GM18511 (cell line): ENCODE results near the gene EFNA2.

Experiments
- ATAC-seq: cut with Tn5 transposase; IDR thresholded peaks from one replicate; pipeline ENCODE4 v1.9.1; 2021; ENCODE audit warnings: mild to moderate bottlenecking, moderate library complexity; ENCODE audit not compliant: unreplicated experiment

EFNA2 gene

GRCh38 chr19:1271528-1272422 lies 13.9 kb upstream of the EFNA2 start:
- ATAC-seq: no peak

- no peak for ATAC-seq
These were observed 13.0 kb upstream of the EFNA2 start for GRCh38 chr19:1272423-1273262.

DNA sequence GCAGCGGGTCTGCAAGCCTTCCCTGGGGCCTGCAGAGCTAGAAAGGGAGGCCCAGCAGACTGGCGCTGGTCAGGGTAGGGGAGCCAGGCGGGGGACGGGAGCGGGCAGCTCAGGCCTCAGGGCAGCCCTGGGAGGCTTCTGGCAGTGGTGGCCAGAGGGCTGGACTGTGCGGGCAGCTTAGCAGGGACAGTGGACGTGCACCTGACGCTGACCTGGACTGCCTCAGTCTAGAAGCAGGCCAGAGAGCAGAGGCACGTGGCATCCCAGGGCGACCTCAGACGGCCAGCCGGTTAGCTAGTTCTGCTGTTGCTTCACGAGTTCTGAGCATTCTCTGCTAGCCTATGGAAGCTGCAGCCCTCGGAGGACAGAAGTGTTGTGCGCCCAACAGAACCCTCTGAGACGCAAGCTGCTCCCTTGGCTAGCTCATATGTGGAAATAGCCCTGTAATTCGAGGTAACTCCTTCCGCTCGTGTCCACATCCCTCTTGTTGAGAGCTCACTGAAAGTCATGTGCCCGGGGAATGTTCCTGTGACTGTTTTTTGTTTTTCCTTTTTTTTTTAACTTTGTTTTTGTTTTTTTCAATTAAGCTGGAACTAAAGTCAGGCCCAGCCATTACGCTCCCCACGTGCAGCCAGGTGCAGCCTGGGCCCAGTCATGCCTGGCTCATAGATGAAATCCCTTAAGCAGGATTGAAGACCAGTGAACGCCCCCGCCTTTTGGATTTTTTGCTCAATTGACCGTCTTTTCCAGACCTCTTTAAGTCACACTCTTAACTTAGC lies 12.2 kb upstream of the EFNA2 start:
- no peak for ATAC-seq

- no peak for ATAC-seq
These were observed 11.4 kb upstream of the EFNA2 start for GRCh38 chr19:1274081-1274851.

GRCh38 chr19:1274852-1275259 lies 10.8 kb upstream of the EFNA2 start:
- no peak for ATAC-seq

DNA sequence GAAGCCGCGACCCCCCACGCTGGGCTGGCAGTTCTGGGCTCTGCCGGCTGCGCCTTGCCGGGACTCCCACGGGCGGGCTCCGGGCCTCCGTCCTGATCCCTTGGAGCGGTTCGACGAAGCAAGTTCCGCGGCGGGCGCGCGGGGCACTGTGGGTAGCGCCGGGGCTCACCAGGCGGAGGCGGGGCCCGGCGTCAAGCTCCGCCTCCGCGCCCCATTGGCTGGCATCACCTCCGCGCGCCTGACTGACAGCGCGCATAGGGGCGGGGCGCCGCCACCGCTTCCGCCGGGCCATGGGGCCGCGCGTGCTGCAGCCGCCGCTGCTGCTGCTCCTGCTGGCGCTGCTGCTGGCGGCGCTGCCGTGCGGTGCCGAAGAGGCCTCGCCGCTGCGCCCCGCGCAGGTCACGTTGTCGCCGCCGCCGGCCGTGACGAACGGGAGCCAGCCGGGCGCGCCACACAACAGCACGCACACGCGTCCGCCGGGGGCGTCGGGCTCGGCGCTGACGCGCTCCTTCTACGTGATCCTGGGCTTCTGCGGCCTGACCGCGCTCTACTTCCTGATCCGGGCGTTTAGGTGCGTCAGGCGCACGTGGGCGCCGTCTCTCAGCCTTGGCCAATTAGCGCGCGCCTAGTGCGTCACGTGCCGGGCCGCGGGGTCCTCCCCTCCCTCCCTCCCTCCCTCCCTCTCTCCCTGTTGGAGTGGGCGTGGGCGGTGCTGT lies 10.3 kb upstream of the EFNA2 start, which contains the start of gene FAM174C:
Gene FAM174C (plus strand): TSS at position 271 of the 716 bp plus-strand sequence. CDS start 20 bp downstream, at position 291.
- peak; percentile 83 for ATAC-seq

GRCh38 chr19:1275976-1276627 lies 9.6 kb upstream of the EFNA2 start:
- ATAC-seq: no peak

GRCh38 chr19:1276628-1277022 lies 9.0 kb upstream of the EFNA2 start:
- no peak for ATAC-seq

DNA sequence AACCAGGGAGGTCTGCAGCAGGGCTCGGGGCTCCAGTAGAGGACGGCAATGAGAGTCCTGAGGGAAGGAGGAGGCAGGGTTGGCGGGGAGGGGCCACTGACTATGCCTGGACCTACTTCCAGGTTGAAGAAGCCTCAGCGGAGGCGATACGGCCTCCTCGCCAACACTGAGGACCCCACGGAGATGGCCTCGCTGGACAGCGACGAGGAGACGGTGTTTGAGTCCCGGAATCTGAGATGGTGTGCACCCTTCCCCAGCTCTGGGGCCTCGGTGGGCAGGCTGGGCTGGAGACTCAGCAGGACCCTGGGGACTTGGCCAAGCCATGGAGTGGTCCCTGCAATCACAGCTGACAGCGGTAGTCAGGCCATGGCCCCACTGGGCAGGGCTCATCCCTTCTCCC lies 8.6 kb upstream of the EFNA2 start:
- ATAC-seq: no peak

DNA sequence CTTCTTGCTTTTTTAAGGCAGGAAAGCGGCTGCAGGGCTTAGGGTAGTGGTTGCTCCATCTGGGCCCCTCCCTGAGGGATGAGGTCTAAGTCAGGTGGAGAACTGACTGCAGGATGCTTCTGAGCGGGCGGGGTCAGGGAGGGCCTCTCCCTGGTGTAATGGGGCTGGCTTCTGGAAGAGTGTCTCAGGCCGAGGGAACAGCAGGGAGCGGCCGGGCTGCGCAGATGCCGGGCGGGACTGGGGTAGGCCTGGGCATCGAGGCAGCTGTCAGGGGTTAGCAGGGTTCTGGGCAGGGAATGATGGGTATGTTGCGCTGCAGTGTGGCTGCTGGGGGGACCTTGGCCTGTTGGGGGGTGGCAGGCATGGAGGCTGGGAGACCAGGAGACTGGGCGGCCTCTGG lies 7.6 kb upstream of the EFNA2 start:
- no peak for ATAC-seq

GRCh38 chr19:1278713-1279660 lies 6.7 kb upstream of the EFNA2 start:
- ATAC-seq: no peak

GRCh38 chr19:1279782-1280341 lies 5.8 kb upstream of the EFNA2 start:
- ATAC-seq: no peak

GRCh38 chr19:1280636-1281568 lies 4.8 kb upstream of the EFNA2 start:
- no peak for ATAC-seq

GRCh38 chr19:1281569-1282287 lies 3.9 kb upstream of the EFNA2 start:
- ATAC-seq: no peak

DNA sequence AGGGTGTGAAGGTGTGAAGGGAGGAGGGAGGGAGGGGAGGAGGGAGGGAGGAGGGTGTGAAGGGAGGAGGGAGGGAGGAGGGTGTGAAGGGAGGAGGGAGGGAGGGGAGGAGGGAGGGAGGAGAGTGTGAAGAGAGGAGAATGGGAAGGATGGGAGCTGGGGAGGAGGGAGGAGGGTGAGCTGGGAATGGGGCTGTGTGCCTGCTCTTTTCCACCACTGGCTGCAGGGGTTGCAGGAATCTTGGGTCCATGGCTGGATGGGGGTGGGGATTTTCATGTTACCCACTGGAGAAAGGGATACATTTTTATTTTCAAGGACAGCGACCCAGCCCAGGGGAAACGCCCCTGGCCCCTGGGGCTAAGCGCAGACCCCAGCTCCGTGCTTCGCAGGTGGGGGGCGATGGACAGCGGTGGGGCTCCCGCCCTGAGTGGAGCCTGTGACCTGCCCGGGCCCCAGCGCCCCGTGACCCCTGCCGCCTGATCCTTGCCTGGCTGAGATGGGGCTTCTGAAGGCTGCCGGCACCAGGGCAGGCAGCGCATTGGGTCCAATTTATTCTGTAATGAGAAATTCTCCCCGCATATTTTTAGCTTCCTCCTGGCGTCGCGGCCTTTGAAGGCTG lies 3.0 kb upstream of the EFNA2 start:
- ATAC-seq: no peak
